Colonic mucosa (tissue), 4 donors: ENCODE results near the gene COL1A2. TPM values are rescaled to one million over a fixed set of nuclear protein-coding genes. Genes with fewer than 3 reads are reported as not detected.
A peak's percentile ranks its signal among the peaks of the same experiment; 100 is the strongest.

Experiments used
- DNase-seq: peaks from one replicate; pipeline ENCODE4 v3.0.0-alpha.2; 2020
- H3K27ac ChIP-seq: fragments of 200-600 bp; one replicate; pipeline ENCODE4 v1.8.0; 2021
- H3K27me3 ChIP-seq: fragments of 200-600 bp; one replicate; pipeline ENCODE4 v1.8.0; 2021
- H3K36me3 ChIP-seq: fragments of 200-600 bp; one replicate; pipeline ENCODE4 v1.8.0; 2021
- H3K4me1 ChIP-seq: fragments of 200-600 bp; one replicate; pipeline ENCODE4 v1.8.0; 2021; ENCODE audit warnings: mild to moderate bottlenecking
- H3K4me3 ChIP-seq: fragments of 200-600 bp; one replicate; pipeline ENCODE4 v1.8.0; 2021
- H3K9ac ChIP-seq, 2 donors: one replicate each; pipeline ENCODE4 v1.7.0; 2013; ENCODE audit warnings: control low read depth in 2 of 2, low read depth in 2 of 2, low read length in 2 of 2
- H3K9me3 ChIP-seq: fragments of 200-600 bp; one replicate; pipeline ENCODE4 v1.8.0; 2021
- intact Hi-C: fragments of 100-400 bp; cut with DNase I; formaldehyde crosslinking; loops from one replicate; pipeline ENCODE4 v1.14.1; 2022
- total RNA-seq, 2 donors: library from RNA; stranded (reverse); fragmentation: NEBNext Ultra II Directional in 1 of 2; extraction: Animal tissue kit (Norgen Biotek cat#: 25700) in 1 of 2; gene quantifications; one replicate each; pipeline ENCODE4 v1.2.1, GENCODE V29; 2021
- TF ChIP-seq, protein P1 (sequence below): fragments of 200-600 bp; IDR thresholded peaks from one replicate; pipeline ENCODE4 v1.8.0; 2022; ENCODE audit warnings: antibody characterized with exemption, mild to moderate bottlenecking
- donor health status: healthy.
- donor health status: DM: no; HTN: no; CAD: no.
- donor health status: DM: no; HTN: no; CAD: no.

Gene COL1A2
- 100 to 1,000 TPM in 1 of 2 donors, 10 to 100 TPM in 1; 55.6 to 131 TPM for total RNA-seq

GRCh38 chr7:94394437-94395140 lies at the start of gene COL1A2:
COL1A2 (plus strand) TSS chr7:94394895; CDS start chr7:94395032, 137 bp downstream.
- intact Hi-C loops = loop anchor here (5.0 kb wide), 1 partner anchor 97 kb away; no protein-coding TSS in a partner anchor
- Histone ChIP-seq H3K27ac (peak within 1 kb of the TSS; percentile 77), H3K9me3 (no peaks in the 10 kb centered on the region), H3K4me1 (no peaks in the 10 kb centered on the region), H3K9ac (peak within 1 kb of the TSS; percentile 63 to 86), H3K4me3 (peak within 1 kb of the TSS; percentile 24), H3K27me3 (no peaks in the 10 kb centered on the region), H3K36me3 (no peaks in the 10 kb centered on the region)
- DNase-seq = peak; percentile 52
- TF ChIP-seq, protein P1, sequence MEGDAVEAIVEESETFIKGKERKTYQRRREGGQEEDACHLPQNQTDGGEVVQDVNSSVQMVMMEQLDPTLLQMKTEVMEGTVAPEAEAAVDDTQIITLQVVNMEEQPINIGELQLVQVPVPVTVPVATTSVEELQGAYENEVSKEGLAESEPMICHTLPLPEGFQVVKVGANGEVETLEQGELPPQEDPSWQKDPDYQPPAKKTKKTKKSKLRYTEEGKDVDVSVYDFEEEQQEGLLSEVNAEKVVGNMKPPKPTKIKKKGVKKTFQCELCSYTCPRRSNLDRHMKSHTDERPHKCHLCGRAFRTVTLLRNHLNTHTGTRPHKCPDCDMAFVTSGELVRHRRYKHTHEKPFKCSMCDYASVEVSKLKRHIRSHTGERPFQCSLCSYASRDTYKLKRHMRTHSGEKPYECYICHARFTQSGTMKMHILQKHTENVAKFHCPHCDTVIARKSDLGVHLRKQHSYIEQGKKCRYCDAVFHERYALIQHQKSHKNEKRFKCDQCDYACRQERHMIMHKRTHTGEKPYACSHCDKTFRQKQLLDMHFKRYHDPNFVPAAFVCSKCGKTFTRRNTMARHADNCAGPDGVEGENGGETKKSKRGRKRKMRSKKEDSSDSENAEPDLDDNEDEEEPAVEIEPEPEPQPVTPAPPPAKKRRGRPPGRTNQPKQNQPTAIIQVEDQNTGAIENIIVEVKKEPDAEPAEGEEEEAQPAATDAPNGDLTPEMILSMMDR = no peak

GRCh38 chr7:94345907-94346306 lies 48.8 kb upstream of the COL1A2 start:
- DNase-seq = no peak
- H3K27ac ChIP-seq = no peak overlapping the region
- H3K9ac ChIP-seq = no peak overlapping the region
- H3K9me3 ChIP-seq = no peaks in the 10 kb centered on the region
- intact Hi-C loops = no loop called here
- H3K27me3 ChIP-seq = no peaks in the 10 kb centered on the region
- H3K4me3 ChIP-seq = no peak overlapping the region
- H3K4me1 ChIP-seq = no peaks in the 10 kb centered on the region
- H3K36me3 ChIP-seq = no peaks in the 10 kb centered on the region
- TF ChIP-seq, protein P1 = no peak

- DNase-seq = peak; percentile 20
- TF ChIP-seq, protein P1 = no peak
- Histone ChIP-seq H3K9ac (no peak overlapping the region), H3K27ac (peak overlapping the region; percentile 29), H3K36me3 (no peaks in the 10 kb centered on the region), H3K4me1 (no peaks in the 10 kb centered on the region), H3K27me3 (no peaks in the 10 kb centered on the region), H3K9me3 (no peaks in the 10 kb centered on the region), H3K4me3 (no peak overlapping the region)
- intact Hi-C loops = no loop called here
Observed at GRCh38 chr7:94348142-94348541, 46.6 kb upstream of the COL1A2 start.

- no peak for DNase-seq
- intact Hi-C loops = no loop called here
- H3K4me3 ChIP-seq = no peak overlapping the region
- H3K36me3 ChIP-seq = no peaks in the 10 kb centered on the region
- no peaks in the 10 kb centered on the region for H3K27me3 ChIP-seq
- H3K9ac ChIP-seq = no peak overlapping the region
- H3K9me3 ChIP-seq = no peaks in the 10 kb centered on the region
- no peak overlapping the region for H3K27ac ChIP-seq
- H3K4me1 ChIP-seq = no peaks in the 10 kb centered on the region
- TF ChIP-seq, protein P1 = no peak
Observed at GRCh38 chr7:94350734-94351133, 44.0 kb upstream of the COL1A2 start.

DNA sequence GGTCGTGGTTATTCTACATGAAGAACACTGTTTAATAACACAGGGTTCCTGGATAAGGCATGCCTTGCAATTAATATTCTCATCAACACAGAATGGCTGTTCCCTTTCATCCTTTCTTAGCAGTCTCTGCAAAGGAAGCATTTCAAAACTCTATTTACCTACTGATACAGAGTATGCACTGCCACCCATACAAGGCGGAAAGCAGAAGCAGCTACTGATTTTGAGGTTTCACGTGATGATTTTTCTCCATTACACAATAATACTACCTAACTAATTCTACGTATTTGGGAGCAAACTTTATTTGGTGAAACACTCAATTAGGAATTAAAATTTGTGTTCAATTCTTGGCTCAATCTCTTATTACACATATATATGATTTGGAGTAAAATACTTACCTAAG lies 43.0 kb upstream of the COL1A2 start:
- Histone ChIP-seq H3K36me3 (no peaks in the 10 kb centered on the region), H3K27me3 (no peaks in the 10 kb centered on the region), H3K4me3 (no peak overlapping the region), H3K27ac (no peak overlapping the region), H3K4me1 (no peaks in the 10 kb centered on the region), H3K9me3 (no peaks in the 10 kb centered on the region), H3K9ac (no peak overlapping the region)
- no peak for DNase-seq
- TF ChIP-seq, protein P1 = no peak
- intact Hi-C loops = no loop called here
